Activated CD8-positive, alpha-beta memory T cell treated with anti-CD3 and anti-CD28 coated beads, Interleukin-2, amount 50 U/mL, for 1 hour (primary cell): ENCODE measurements around the gene B4GALNT1.
"Not testable (repeated sequence)": the region's sequence is repeated elsewhere in the genome, so short reads cannot be mapped to it uniquely, and the experiment has no call there.

Experiments
- DNase-seq: peaks from one replicate; pipeline ENCODE4 v3.0.0-alpha.2; 2020; ENCODE audit errors: extremely low read depth

Gene B4GALNT1

GRCh38 chr12:57609101-57609780 lies 23.8 kb downstream of the B4GALNT1 start:
- DNase-seq = no peak

GRCh38 chr12:57607958-57608663 lies 24.9 kb downstream of the B4GALNT1 start:
- no peak for DNase-seq

- DNase-seq = no peak
Observed at GRCh38 chr12:57606821-57607220, 26.2 kb downstream of the B4GALNT1 start.

- no peak for DNase-seq
Observed at GRCh38 chr12:57606399-57606798, 26.6 kb downstream of the B4GALNT1 start.

- DNase-seq = no peak
Observed at GRCh38 chr12:57605811-57606311, 27.1 kb downstream of the B4GALNT1 start.

- DNase-seq = no peak
Observed at GRCh38 chr12:57604992-57605810, 27.8 kb downstream of the B4GALNT1 start.

GRCh38 chr12:57604454-57604991 lies 28.5 kb downstream of the B4GALNT1 start, which contains the start of gene DTX3:
Gene DTX3 (plus strand): TSS chr12:57604824. CDS start chr12:57606518, 1,694 bp downstream.
- no peak for DNase-seq

GRCh38 chr12:57603815-57604453 lies 29.1 kb downstream of the B4GALNT1 start:
- DNase-seq = no peak

GRCh38 chr12:57603324-57603723 lies 29.7 kb downstream of the B4GALNT1 start:
- DNase-seq = no peak

- DNase-seq = no peak
Observed at GRCh38 chr12:57602544-57602943, 30.5 kb downstream of the B4GALNT1 start.

- DNase-seq = no peak
Observed at GRCh38 chr12:57600395-57600794, 32.6 kb downstream of the B4GALNT1 start.

- DNase-seq = no peak
Observed at GRCh38 chr12:57593187-57593586, 39.8 kb downstream of the B4GALNT1 start.

GRCh38 chr12:57592551-57593165 lies 40.3 kb downstream of the B4GALNT1 start:
- no peak for DNase-seq

GRCh38 chr12:57591782-57592325 lies 41.1 kb downstream of the B4GALNT1 start:
- DNase-seq = no peak

GRCh38 chr12:57590864-57591781 lies 41.9 kb downstream of the B4GALNT1 start, which contains the start of gene PIP4K2C:
Gene PIP4K2C (plus strand): TSS chr12:57591192. CDS start chr12:57591290, 98 bp downstream.
- DNase-seq = peak; percentile 30

- no peak for DNase-seq
Observed at GRCh38 chr12:57590479-57590863, 42.5 kb downstream of the B4GALNT1 start.

GRCh38 chr12:57588951-57589610 lies 43.9 kb downstream of the B4GALNT1 start:
- not testable (repeated sequence) for DNase-seq

GRCh38 chr12:57586832-57587429 lies 46.1 kb downstream of the B4GALNT1 start:
- no peak for DNase-seq
